ENCODE results near the gene ACSL3.

Gene ACSL3

GRCh38 chr2:222928335-222928734, 67.5 kb downstream of the ACSL3 start:
- no peaks in the 10 kb centered on the region for H3K27me3 Mint-ChIP-seq
- no peak overlapping the region for H3K4me3 Mint-ChIP-seq
- H3K9me3 Mint-ChIP-seq (ENCODE audit: low read depth): no peaks in the 10 kb centered on the region
- peaks cover 25% of the 10 kb centered on the region for H3K36me3 Mint-ChIP-seq
- H3K27ac Mint-ChIP-seq: no peak overlapping the region
- H3K4me1 Mint-ChIP-seq (ENCODE audit: low read depth): no peaks in the 10 kb centered on the region

- Mint-ChIP-seq H3K27ac (no peak overlapping the region), H3K36me3 (peaks cover 40% of the 10 kb centered on the region), H3K9me3 (ENCODE audit: low read depth) (no peaks in the 10 kb centered on the region), H3K4me1 (ENCODE audit: low read depth) (no peaks in the 10 kb centered on the region), H3K27me3 (no peaks in the 10 kb centered on the region), H3K4me3 (no peak overlapping the region)
These were observed 70.0 kb downstream of the ACSL3 start for GRCh38 chr2:222930862-222931261.

GRCh38 chr2:222931659-222932058, 70.8 kb downstream of the ACSL3 start:
- Mint-ChIP-seq H3K4me1 (ENCODE audit: low read depth) (no peaks in the 10 kb centered on the region), H3K27ac (no peak overlapping the region), H3K9me3 (ENCODE audit: low read depth) (no peaks in the 10 kb centered on the region), H3K36me3 (peaks cover 44% of the 10 kb centered on the region), H3K27me3 (no peaks in the 10 kb centered on the region), H3K4me3 (no peak overlapping the region)

DNA sequence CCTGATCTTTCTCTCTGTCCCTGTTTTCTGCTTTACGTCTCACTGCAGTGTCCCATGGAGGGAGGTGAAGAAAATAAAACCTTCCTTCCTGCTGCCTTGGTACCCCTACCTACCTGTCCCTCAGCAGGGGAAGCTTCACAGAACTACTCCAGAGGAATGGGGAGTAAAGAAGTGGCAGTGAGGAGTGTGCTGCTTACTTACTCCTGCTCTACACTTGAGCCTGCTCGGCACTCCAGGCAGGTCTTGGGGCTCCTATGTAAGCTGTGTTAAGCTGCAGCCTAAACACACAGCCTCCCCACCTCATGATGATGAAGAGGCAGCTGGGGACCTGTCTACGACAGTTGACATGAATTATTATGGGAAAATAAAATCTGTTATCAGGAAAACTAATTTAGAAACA, 72.6 kb downstream of the ACSL3 start:
- Mint-ChIP-seq H3K9me3 (ENCODE audit: low read depth) (peaks cover 11% of the 10 kb centered on the region), H3K36me3 (peaks cover 47% of the 10 kb centered on the region), H3K27me3 (no peaks in the 10 kb centered on the region), H3K4me3 (no peak overlapping the region), H3K4me1 (ENCODE audit: low read depth) (no peaks in the 10 kb centered on the region), H3K27ac (no peak overlapping the region)

GRCh38 chr2:222935688-222936298, 75.0 kb downstream of the ACSL3 start:
- Mint-ChIP-seq H3K27me3 (no peaks in the 10 kb centered on the region), H3K36me3 (peaks cover 46% of the 10 kb centered on the region), H3K4me1 (ENCODE audit: low read depth) (no peaks in the 10 kb centered on the region), H3K9me3 (ENCODE audit: low read depth) (peaks cover 11% of the 10 kb centered on the region), H3K27ac (no peak overlapping the region), H3K4me3 (no peak overlapping the region)

DNA sequence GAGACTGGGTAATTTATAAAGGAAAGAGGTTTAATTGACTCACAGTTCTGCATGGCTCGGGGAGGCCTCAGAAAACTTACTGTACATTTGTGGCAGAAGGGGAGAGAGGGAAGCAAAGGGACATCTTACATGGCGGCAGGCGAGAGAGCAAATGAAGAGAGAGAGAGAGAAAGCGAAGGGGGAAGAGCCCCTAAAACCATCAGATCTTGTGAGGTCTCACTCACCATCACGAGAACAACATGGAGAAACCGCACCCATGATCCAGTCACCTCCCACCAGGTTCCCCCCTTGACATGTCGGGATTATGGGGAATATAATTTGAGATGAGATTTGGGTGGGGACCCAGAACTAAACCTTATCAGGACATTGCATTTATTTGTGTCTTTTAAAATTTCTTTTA, 75.9 kb downstream of the ACSL3 start:
- H3K27ac Mint-ChIP-seq: no peak overlapping the region
- H3K27me3 Mint-ChIP-seq: no peaks in the 10 kb centered on the region
- peaks cover 11% of the 10 kb centered on the region for H3K9me3 Mint-ChIP-seq (ENCODE audit: low read depth)
- H3K4me3 Mint-ChIP-seq: no peak overlapping the region
- H3K36me3 Mint-ChIP-seq: peaks cover 39% of the 10 kb centered on the region
- no peaks in the 10 kb centered on the region for H3K4me1 Mint-ChIP-seq (ENCODE audit: low read depth)

DNA sequence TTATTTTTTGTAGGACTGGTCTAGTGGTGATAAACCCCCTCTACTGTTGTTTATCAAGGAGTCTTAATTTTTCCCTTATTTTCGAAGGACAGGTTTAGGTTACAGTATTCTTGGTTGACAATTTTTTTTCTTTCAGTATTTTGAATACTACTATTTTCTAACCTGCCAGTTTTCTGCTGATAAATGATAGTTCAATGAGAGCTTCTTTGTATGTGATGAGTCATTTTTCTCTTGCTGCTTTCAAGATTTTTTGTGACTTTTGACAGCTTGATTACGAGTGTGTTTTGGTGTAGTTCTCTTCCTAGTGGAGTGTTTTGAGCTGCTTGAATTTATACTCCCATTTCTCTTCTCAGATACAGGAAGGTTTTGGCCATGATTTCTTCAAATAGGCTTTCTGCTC, 77.5 kb downstream of the ACSL3 start:
- H3K36me3 Mint-ChIP-seq: peaks cover 33% of the 10 kb centered on the region
- H3K9me3 Mint-ChIP-seq (ENCODE audit: low read depth): peaks cover 11% of the 10 kb centered on the region
- peaks cover 2% of the 10 kb centered on the region for H3K4me1 Mint-ChIP-seq (ENCODE audit: low read depth)
- H3K27ac Mint-ChIP-seq: no peak overlapping the region
- no peak overlapping the region for H3K4me3 Mint-ChIP-seq
- H3K27me3 Mint-ChIP-seq: no peaks in the 10 kb centered on the region

DNA sequence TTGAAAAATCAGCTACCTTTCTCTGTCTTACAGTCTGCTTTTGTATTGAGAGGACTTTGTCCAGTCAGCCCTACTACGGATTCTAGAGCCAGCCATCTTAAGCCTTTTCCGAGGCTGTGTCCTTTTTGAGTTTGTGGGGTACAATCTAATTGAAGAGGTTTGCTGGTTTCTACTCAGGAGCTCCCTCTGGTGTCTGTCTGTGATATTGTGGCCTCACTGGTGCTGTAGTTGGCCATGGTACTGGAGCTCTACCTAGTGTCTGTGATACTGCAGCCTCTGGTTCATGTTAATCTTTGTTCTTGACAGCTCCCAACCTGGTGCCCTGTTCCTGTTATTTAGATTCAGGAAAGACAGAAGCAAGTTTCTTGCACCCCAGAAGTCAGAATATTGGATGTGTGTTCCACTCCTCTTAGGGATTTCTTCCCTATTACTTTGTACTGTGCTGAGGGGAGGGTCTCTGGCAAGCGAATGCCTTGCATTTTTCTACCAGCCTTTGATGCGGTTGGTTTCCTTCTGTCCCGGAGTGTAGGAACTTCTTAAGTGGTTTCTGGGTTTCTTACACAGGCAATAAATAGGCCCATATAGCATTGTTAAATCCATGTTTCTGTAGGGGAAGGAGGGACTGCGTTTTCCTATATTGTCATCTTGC, 78.5 kb downstream of the ACSL3 start:
- no peaks in the 10 kb centered on the region for H3K27me3 Mint-ChIP-seq
- no peak overlapping the region for H3K27ac Mint-ChIP-seq
- H3K4me1 Mint-ChIP-seq (ENCODE audit: low read depth): peaks cover 10% of the 10 kb centered on the region
- peaks cover 11% of the 10 kb centered on the region for H3K9me3 Mint-ChIP-seq (ENCODE audit: low read depth)
- peaks cover 30% of the 10 kb centered on the region for H3K36me3 Mint-ChIP-seq
- H3K4me3 Mint-ChIP-seq: no peak overlapping the region

DNA sequence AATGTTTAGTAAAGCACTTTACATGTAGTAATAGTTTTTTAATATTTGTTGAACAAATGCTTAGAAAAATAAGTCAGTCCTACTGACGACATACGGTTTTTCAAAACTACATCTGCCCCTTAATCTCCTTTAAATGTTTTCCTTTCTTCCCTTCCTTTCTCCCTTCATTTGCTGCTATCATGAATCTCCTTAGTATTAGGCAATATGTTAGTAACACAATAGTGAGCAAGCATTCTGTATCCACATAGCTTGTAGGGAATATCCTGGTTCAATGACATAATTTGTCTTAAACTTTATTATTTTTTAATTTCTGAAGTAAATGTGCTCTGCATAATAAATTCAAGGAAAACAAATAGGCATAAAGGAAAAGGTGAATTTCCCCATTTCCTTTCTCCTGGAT, 79.1 kb downstream of the ACSL3 start:
- Mint-ChIP-seq H3K27me3 (no peaks in the 10 kb centered on the region), H3K9me3 (ENCODE audit: low read depth) (peaks cover 11% of the 10 kb centered on the region), H3K36me3 (peaks cover 24% of the 10 kb centered on the region), H3K27ac (no peak overlapping the region), H3K4me3 (no peak overlapping the region), H3K4me1 (ENCODE audit: low read depth) (peaks cover 11% of the 10 kb centered on the region)

- H3K4me3 Mint-ChIP-seq: no peak overlapping the region
- H3K27ac Mint-ChIP-seq: no peak overlapping the region
- H3K4me1 Mint-ChIP-seq (ENCODE audit: low read depth): peaks cover 11% of the 10 kb centered on the region
- no peaks in the 10 kb centered on the region for H3K27me3 Mint-ChIP-seq
- peaks cover 11% of the 10 kb centered on the region for H3K9me3 Mint-ChIP-seq (ENCODE audit: low read depth)
- H3K36me3 Mint-ChIP-seq: peaks cover 15% of the 10 kb centered on the region
These were observed 80.7 kb downstream of the ACSL3 start for GRCh38 chr2:222941510-222942032.

DNA sequence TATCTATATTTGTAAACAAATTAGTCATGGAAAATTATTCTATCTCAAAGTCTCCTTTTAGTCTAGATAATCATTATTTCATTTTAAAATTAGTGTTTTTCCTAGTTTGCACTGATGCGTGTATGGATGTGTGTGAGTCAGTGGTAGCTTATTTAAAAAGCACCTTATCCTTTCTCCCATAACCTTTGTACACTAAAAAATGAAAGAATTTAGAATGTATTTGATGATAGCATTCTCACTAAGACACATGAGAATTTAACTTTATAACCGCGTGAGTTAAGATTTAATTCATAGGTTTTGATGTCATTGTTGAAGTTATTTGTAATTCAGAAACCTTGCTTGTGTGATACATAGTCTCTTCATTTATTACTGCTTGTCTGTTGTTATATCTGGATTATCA, 81.7 kb downstream of the ACSL3 start:
- H3K27me3 Mint-ChIP-seq: no peaks in the 10 kb centered on the region
- no peak overlapping the region for H3K4me3 Mint-ChIP-seq
- H3K4me1 Mint-ChIP-seq (ENCODE audit: low read depth): peaks cover 11% of the 10 kb centered on the region
- peaks cover 5% of the 10 kb centered on the region for H3K9me3 Mint-ChIP-seq (ENCODE audit: low read depth)
- H3K27ac Mint-ChIP-seq: no peak overlapping the region
- peaks cover 6% of the 10 kb centered on the region for H3K36me3 Mint-ChIP-seq

GRCh38 chr2:222942977-222943376, 82.1 kb downstream of the ACSL3 start:
- H3K27me3 Mint-ChIP-seq: no peaks in the 10 kb centered on the region
- H3K27ac Mint-ChIP-seq: no peak overlapping the region
- no peak overlapping the region for H3K4me3 Mint-ChIP-seq
- peaks cover 3% of the 10 kb centered on the region for H3K36me3 Mint-ChIP-seq
- H3K4me1 Mint-ChIP-seq (ENCODE audit: low read depth): peaks cover 11% of the 10 kb centered on the region
- H3K9me3 Mint-ChIP-seq (ENCODE audit: low read depth): peaks cover under 1% of the 10 kb centered on the region

- Mint-ChIP-seq H3K27me3 (no peaks in the 10 kb centered on the region), H3K4me3 (no peak overlapping the region), H3K27ac (peak overlapping the region; percentile 46), H3K36me3 (peaks cover 3% of the 10 kb centered on the region), H3K4me1 (ENCODE audit: low read depth) (peaks cover 11% of the 10 kb centered on the region), H3K9me3 (ENCODE audit: low read depth) (no peaks in the 10 kb centered on the region)
These were observed 83.0 kb downstream of the ACSL3 start for GRCh38 chr2:222943820-222944219.

DNA sequence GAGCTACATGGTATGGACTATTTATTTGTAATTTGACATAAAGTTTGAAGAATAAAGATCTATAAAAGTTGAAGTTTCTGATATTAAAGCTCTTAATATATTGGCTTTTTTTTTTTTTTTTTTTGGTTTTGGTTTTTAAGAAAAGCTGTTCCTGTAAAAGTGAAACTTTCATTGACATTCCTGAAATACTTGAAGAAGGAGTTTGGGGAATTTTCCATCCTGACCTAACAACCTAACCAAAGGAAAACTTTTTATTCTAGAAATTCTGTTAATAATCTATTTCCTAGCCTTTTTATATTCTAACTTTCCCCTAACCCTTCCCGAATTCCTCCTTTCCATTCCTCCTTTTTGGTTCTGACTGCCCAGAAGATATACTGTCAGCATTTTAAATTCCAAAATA, 83.7 kb downstream of the ACSL3 start:
- Mint-ChIP-seq H3K27me3 (no peaks in the 10 kb centered on the region), H3K9me3 (ENCODE audit: low read depth) (no peaks in the 10 kb centered on the region), H3K36me3 (no peaks in the 10 kb centered on the region), H3K27ac (no peak overlapping the region), H3K4me3 (no peak overlapping the region), H3K4me1 (ENCODE audit: low read depth) (peaks cover 11% of the 10 kb centered on the region)

DNA sequence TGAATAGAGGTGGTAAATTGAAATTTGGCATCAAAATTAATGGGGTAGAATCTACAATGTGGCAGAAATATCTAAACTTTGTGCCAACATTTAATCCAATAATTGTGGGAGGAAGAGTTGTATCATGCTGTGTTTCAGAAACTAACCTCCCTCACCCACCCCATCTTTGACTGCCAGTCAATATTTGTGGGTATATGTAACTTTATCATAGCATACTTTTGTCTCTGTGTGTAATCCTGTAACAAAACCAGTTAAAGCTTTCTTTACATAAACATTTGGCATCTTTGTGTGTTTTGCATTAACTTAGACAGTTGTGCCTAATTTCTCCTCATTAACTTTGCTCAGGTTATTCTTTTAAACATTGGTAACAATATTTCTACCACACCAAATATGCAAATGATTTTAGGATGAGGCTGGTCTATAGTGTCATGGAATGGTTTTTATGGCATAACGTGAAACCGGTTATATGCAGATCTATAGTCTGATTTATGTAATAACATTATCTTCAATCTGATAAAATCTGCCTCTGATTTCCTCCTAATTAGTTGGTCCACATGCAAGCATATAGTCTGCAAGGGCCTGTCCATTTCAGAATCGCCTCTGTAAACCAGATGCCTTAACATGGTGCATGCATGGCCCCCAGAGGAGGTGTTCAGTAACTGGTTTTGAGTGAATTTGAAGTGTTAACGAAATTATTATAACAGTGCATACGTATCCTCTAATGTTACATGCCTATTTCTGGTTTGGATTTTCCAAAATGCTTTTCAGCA, 84.3 kb downstream of the ACSL3 start:
- no peaks in the 10 kb centered on the region for H3K27me3 Mint-ChIP-seq
- no peak overlapping the region for H3K4me3 Mint-ChIP-seq
- H3K9me3 Mint-ChIP-seq (ENCODE audit: low read depth): no peaks in the 10 kb centered on the region
- H3K36me3 Mint-ChIP-seq: no peaks in the 10 kb centered on the region
- H3K4me1 Mint-ChIP-seq (ENCODE audit: low read depth): peaks cover 11% of the 10 kb centered on the region
- H3K27ac Mint-ChIP-seq: no peak overlapping the region
